ENCODE measurements around the gene CLCNKA.

DNA sequence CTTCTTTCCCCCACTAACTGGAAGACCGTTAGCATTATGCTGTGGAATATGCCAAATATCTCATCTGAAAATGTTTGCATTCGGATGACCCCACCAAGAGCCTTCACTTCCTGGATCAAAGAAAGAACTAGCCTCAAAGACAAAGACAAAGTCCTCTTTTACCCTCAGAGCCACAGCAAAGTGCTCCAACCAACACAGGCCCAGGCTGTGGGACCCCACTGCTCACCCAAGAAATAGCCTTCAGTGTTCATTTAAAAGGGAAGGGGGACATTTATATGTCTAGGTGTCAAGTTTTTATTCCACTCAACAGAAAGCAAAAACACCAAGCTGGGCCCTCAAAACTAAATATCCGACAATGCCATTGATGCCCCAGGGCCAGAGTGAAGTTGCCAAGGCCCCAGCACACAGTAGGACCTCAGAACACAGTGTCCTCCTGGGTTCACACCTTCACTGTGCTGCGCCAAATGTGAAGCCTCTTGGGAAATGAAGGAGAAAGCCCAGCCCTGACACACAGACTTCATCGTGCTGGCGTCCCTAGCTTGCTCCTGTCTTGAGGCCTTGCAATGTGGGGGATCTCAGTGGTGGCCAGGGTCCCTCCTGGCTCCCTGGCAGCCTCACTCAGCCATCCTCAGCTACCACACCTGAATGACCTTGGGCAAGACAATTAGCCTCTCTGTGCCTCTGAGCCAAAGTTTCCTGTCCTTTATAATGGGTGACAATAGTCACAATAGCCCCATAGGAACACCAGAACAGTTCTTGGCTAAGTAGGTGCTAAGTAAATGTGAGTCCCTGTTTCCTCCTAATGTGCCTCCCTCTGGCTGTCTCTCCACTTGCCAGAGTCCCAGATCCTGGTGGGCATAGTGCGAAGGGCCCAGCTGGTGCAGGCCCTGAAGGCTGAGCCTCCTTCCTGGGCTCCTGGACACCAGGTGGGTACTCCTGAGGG, 33.0 kb downstream of the CLCNKA start:
- TF ChIP-seq HDAC6 (IDR thresholded peaks at IDR 0.05; ENCODE audit: low read depth, low read length) (no peak), RAD21 (IDR thresholded peaks at IDR 0.05 in 1 of 2, conservative IDR thresholded peaks at IDR 0.05 in 1 of 2; ENCODE audit: low read depth in 2 of 2, low read length in 2 of 2) (no peak)
